Activated CD8-positive, alpha-beta memory T cell treated with anti-CD3 and anti-CD28 coated beads for 4 hours (primary cell): ENCODE data around the gene LENEP.

Source experiments
- DNase-seq, 2 donors: peaks; one replicate each; pipeline ENCODE4 v3.0.0-alpha.2; 2020; ENCODE audit warnings: low read depth in 2 of 2

Gene LENEP

DNA sequence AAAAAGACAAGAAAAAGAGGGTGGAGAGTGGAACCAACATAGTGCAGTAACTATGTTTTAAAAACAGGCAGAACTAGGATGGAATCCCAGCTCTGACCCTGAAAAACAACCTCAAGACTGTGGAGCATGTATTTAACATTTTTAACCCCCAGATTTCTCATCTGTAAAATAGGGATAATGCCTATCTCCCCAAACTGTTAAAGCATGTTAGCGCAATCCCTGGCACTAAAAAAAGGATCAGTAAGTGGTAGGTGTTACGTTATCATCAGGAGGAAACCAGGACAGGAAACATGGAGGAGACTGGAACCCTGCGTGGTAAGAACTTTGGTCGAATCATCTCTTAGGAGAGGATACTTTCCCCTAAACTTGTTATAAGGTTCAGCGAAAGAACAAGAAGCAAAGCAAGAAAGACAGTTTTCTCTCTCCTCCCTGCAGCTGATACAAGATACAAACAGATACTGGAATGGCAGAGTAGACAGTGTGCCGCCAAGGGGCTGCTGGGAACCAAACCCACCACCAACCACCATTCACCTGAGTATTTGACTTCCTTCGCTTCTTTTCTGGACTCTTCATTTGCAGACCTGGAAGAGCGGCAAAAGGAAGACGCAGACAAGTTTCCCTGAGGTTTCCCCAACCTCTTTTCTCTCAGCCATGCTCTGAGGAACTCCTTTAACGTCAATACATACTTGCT is 32.8 kb upstream of the LENEP start:
- DNase-seq = no peak

DNA sequence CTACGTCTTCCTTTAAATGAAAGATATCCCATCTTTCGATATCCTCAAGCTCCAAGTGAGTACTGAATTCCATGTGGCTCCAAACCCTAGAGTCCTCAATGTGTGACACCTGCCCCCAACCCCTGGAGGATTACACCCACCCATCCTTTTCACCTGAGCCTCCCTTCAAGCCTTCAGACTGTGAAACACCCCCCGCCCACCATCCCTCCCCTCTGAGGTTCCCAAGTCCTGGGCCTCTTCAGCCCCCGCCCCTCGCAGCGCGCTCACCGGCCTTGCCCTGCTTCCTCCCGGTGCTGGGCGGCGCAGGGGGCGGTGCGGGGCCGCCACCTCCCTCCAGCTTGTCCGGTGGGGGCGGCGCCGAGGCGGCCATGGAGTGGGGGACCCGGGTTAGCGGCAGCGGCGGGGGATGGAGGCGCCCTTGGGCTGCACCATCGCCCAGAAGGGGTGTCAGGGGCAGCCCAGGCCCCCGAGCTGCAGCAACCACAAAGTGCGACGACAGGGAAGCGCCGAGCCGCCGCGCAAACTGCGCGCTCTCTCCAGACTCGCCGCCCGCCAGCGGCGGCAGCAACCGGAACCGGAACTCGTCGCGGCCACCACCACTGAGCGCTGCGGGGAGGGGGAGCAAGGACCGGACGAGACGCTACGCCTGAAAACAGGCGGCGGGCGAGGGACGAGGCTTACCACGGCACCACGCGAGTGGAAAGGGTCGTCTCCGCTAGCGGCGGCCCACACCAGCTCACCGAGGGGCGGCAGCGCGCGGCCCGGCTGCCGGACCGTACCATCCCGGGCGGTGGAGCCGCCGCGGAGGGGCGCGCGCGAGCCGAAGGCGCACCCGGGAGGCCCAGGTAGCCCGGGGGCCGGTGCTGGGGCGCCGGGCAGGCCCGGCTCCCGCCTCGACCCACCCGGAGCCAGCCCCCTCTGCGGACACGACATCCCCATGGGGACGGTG is 31.9 kb upstream of the LENEP start, which contains the start of gene PYGO2:
Gene PYGO2 (minus strand): TSS at position 576 of the 949 bp plus-strand sequence. CDS start 206 bp downstream, at position 370.
- peak; percentile 52 to 62 for DNase-seq

DNA sequence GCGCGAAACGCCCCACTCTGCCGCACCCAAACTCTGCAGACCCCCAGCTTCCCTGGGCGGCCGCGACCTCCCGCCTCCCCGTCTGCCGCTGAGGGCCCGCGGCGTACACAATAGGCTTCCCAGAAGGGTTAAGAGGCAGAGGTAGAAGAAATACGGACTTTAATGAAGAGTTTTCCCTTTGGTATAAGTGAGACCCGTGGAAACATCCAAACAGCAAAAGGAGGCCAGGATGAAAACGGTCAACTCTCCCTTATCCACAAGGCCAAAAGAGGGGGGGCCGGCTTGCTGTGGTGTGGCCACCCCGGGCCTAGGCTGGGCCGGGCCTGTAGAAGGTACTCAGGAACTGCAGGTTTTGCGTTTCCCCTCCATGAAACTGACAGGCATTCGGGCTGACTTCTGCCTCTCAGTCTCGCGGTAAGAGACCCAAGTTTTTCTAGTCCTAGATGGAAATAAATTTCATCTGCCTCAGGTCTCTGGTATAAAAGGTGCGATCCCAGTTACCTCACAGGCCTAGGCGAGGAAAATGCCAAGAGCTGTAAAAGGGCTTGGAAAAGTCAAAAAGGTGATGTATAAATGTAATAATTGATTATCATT is 31.1 kb upstream of the LENEP start:
- no peak for DNase-seq

DNA sequence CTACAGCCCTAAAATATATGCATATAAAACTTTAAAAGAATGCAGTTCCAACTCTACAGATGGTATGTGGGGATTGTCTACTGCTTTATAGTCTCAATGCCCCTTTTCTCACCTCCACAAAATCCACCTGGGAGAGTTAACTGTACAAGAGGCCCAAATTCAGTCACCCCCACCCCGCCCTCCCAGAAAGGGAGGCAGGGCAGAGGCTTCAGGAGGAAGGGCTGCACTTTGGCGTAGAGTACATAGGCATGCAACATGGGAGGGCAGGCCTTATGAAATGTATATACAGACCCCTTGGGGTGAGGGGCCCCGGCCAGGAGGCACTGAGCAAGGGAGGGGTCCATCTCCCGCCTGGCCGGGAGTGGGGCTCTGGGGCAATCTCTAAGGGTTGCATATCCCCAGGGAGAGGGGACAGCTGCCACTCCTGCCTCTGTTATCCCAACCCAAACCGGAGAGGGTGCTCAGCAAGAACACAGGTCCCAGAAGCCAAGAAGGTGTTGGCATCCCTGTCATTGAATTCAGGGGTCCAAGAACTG is 30.5 kb upstream of the LENEP start:
- no peak for DNase-seq

DNA sequence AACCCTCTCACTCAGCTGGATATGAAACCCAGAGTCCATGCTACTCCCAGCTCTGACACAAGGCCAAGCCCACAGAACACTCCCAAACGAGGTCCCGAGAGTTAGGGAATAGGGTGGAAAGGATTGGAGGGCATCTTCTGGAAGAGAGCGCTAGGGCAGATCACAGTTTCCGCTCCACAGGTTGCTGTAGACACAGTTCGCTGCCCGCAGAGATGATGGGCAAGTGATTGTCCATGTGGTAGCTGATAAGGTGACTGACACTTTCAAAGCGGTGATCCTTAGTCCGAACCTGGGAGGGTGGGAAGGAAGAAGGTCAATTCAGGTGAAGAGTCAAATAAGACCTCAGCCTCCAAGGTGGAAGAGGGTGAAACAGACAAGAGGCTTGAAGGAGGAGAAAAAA is 29.7 kb upstream of the LENEP start:
- DNase-seq = no peak

DNA sequence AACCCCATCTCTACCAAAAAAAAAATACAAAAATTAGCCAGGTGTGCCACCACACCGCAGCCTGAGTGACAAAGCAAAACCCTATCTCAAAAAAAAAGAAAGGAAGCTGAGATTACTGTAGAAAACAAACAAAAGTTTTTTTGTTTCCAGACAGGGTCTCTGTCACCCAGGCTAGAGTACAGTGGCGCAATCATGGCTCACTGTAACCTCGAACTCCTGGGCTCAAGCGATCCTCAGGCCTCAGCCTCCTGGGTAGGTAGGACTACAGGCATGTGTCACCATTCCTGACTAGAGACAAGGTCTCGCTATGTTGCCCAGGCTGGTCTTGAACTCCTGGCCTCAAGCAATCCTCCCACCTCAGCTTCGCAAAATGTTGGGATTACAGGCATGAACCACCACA is 29.0 kb upstream of the LENEP start:
- DNase-seq = no peak

DNA sequence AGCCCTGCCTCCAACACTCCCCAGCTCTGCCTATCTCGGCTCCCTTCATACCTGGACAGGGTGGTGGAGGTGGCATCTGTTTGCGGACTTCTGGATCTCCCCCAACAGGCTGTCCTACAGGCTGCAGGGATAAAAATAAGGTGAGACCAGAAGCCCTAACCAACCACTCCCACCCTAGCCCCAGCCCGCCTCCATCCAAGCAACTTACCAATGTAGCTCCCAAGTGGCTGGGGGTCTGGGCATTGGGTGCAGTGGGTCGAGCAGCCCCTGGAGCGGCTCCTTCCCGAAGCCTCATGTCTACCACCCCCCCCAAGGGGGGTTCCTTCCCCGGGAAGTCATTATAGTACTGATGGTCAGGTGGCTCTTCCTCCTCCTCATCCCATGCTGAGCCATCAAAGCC is 27.3 kb upstream of the LENEP start:
- no peak for DNase-seq

DNA sequence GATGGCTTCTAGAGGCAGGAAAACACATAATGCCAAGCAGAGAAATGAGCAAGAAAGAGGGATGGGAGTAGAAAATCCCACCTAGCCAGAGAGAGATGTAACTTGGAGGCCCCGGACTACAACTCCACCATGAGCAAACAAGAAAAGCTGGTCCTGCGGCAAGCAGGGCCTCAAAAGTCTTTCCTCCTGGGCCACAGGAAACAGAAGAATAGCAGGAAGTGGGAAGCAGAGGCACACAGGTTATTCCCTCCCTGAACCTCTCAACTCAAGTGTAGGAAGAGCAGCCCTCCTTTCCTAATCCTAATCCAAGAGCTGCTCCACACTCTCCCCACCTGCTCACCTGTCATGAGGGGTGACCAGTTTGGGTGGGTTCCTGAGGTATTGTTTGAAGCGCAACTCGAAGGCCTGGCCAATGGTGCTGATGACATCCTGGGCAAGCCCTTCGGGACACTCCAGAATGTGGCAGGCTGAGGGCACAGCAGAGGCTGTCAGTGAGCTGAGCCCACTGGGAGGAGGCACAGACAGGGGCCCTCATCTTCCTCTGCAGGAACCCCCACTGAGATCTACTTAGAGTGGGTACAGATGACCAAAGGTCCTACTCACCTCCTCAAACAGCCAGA is 25.9 kb upstream of the LENEP start:
- DNase-seq = no peak

DNA sequence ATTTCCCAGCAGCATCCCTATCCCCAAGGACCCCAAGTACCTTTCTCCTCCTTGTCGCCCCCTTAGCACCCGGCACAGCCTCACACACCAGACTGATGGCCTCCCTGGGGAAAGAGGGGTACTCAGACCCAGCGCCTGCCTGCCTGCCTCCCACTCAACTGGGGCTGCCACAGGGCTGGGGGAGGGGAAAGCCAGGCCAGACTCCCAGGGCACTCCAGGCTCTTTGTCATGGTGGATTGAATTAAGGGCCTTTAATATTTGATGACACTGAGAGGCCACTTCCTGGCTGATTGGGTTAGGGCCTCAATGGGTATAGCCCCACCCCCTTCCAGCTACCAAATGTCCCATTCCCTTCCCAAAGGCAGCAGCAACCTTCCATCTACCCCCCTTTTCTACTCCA is 24.7 kb upstream of the LENEP start:
- DNase-seq = no peak

DNA sequence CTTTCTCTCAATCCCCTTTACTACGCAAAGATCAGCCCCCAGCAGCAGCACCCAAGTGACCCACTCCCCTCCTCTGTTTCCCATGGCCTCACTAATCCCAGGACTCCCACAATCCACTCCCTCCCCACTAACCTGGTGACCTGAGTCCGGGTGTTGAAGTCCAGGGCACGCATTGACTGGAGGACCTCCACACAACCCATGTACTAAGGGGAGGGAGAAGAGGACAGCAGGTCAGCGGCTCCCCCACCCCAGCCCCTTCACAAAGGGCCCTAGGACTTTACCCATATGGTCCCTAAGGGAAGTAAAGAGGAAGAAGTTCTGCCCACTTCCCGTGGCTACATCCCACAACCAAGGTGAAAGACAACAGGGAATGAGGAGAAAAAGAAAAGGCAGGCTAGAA is 24.1 kb upstream of the LENEP start:
- DNase-seq = no peak

DNA sequence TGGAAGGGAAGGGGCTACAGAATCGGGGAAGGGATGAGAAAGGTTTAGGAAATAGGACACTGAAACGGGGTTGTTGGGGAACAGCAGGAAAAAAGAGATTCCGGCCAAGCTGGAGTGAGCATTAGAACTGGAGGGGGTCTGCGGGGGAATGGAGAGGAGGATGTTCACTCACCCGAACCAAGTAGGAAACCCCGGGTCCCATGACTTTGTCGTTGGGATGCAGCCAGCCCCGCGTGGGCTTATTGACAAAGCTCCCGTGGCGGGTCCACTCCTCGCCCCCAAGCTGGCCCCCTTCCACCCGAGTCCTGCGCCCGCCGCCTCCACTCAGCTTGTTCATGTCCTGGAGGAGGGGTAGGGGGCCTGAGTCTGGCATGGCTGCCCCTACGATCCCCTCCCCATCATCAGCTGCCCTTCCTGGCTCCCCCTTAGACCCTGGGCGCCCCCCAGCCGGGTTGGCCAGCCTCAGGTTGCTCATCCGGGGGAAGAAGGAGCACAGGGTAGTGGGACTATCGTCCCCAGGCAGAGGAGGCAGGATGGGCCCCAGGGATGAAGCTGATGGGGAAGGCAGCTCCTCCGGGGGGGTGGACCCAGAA is 23.4 kb upstream of the LENEP start:
- DNase-seq = no peak

DNA sequence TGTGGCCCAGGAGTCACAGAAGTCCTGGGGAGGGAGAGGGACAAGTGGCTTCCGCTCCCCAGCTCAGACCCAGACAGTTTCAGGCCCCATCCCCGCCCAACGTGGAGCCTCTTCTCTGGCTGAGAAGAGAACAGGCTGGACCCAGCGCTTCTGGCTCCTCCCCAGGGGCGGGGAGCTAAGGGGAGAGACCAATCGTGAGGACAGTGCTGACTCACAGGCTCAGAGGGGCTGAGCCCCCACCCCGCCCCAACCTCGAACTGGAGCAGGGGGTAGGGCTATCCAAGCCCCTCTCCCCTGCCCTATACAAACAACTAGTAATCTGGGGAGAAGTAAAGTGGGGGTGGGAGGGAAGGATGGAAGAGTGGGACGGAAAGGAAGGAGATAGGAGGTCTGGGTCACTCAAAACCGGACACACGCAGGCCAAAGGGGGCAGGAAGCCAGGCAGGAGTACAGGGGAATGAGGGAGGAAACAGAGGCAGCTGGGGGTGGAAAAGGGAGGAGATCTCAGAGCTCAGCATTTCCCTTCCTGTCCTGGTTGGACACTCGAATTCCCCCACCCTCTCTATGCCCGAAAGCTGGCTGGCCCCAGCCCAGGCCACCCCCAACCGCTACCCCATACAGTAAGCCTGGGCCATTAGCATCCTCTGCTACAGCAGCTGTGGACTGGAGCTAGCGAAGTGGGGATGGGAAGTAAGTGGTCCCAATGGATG is 22.6 kb upstream of the LENEP start, which contains the start of gene SHC1:
Gene SHC1 (minus strand): TSS at position 117 of the 710 bp plus-strand sequence. CDS start 221 bp downstream, outside the sequence.
- no peak for DNase-seq

DNA sequence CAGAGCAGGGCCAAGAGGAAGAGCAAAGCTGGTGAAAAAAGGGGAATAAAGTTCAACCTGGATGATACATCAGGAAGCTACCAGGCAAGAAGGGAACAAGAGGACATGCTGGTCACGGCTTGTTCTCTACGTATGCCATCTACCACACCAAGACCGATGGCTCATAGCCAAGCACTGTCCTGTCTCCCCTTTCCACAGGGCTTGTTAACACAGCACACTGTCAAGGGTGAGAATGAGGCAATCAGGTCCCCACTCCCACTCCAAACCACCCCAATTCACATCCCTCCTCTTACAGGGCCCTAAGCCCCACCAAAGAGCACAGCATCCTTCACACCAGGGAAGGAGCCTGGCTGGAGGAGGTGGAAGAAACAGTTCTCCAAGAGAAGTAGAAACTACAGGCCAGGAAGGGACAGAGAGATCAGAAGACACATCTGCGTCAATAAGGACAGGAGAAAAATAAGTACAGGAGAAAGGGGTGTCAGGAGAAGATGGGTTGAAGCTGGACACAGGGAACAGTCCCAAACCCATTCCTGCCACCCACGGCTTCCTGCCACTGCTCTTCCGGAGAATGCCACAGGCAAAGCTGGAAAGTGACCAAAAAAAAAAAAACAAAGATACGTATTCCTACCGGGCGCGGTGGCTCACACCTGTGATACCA is 21.9 kb upstream of the LENEP start:
- DNase-seq = no peak

DNA sequence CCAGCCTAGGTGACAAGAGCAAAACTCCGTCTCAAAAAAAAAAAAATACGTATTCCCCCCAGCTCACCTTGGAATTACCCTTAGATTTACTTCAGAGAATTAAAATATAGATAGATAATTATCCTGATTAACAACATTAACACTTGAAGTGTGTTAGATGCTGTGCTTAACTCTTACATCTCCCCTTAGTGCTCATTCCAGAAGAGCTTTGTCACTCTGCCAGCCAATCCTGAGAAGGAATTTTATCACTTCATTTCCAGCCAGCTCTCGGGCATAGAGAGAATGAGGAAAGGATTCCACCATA is 21.2 kb upstream of the LENEP start:
- no peak for DNase-seq

DNA sequence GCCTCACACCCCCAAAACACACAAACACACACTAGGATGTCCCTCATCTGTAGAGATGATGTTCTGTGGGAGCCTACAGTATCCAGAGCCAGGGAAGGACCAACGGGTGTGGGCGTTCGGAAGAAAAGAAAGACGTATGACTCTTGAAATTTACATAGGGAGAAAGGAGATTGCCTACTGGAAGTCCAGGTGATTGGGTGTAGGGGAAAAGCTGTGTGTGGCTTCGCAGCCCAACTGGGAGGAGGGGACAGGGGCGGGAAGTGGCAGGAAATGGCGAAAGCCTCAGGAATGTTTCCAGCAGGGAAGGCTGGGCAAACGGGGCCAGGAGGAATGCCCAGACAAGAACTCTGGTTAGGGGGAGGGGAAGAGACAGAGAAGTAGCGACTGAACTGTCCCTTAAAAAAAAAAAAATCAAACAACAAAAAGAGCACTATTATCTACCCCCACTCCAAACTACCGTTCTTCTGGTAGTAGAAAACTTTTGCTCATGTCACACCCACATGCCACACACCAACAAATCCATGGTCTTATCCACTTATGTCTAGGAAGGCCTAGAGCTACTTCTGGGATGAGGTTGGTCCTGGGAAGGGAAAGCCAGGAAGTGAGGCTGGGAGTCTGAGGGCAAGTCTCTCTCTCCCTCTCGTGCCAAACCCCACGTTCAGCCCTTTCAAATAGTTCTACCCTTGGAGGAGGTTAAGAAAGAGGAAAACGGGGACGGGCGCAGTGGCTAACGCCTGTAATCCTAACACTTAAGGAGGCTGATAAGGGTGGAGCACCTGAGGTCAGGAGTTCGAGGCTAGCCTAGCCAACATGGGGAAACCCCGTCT is 20.7 kb upstream of the LENEP start:
- no peak for DNase-seq

DNA sequence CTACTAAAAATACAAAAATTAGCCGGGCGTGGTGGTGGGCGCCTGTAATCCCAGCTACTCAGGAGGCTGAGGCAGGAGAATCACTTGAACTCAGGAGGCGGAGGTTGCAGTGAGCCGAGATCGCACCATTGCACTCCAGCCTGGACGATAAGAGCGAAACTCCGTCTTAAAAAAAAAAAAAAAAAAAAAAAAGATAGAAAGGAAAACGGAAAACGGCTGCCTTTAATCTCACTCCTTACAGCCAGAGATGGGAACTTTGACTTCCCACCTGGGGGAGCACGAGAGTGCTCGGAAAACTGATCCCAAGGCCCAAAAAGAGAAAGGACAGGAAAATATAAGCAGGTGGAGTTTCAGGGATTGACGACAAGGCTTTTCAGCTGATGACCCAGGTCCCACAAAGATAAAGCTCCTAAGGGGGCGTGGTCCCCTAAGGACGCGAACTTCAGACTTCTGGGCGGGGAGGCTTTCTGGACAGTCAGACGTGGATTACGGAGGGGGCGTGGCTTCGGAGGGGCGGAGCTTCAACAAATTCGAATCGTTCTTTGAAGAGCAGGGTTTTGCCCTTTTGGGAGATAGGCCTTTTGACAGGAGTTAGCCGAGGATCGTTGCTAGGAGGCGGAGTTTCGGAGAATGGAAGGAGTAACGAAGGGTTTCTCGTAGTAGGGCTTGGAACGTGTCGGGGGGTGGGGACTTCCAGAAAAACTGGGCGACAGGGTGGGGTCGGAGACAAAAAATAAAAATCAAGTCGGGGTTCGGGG is 19.9 kb upstream of the LENEP start:
- DNase-seq = peak; percentile 78 to 86

DNA sequence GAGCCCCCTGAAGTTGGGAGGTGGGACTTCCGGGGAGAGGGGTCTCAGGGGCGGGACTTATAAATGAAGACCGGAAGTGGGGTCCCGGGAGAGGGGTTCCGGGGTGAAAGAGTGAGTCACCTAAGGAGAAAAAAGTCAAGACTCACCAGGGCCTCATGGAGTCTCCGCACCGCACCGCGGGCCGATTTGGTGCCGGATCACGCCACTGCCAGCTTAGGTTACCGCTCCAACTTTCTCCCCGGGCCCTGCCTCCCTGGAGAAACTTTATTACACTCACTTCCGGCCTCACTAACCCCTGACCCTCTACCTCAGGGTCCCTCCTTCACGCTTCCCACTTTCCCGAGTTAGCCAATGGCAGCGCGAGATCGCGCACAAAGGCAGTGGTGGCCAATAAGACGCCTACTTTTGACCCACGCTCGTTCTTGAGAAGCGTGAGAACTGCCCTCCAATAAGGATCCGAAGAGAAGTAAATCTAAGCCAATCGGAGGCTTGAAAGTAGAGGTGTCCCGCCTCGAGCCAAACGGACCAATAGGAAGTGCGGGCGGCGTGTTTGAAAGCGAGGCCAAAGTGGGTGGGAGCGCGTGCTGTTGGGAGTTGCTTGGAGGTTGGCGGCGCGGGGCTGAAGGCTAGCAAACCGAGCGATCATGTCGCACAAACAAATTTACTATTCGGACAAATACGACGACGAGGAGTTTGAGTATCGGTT is 19.1 kb upstream of the LENEP start, which contains the start of gene CKS1B:
Gene CKS1B (plus strand): TSS at position 580 of the 706 bp plus-strand sequence. CDS start 65 bp downstream, at position 645.
- DNase-seq = peak; percentile 83 to 93
